GM12801 (cell line): ENCODE results near the gene PEF1.

ENCODE experiments used
- TF ChIP-seq, protein P1 (sequence below): IDR thresholded peaks from one replicate; pipeline ENCODE4 v1.5.1; 2011; ENCODE audit warnings: control low read depth; ENCODE audit not compliant: insufficient read length; ENCODE audit errors: extremely low read depth

PEF1 gene

DNA sequence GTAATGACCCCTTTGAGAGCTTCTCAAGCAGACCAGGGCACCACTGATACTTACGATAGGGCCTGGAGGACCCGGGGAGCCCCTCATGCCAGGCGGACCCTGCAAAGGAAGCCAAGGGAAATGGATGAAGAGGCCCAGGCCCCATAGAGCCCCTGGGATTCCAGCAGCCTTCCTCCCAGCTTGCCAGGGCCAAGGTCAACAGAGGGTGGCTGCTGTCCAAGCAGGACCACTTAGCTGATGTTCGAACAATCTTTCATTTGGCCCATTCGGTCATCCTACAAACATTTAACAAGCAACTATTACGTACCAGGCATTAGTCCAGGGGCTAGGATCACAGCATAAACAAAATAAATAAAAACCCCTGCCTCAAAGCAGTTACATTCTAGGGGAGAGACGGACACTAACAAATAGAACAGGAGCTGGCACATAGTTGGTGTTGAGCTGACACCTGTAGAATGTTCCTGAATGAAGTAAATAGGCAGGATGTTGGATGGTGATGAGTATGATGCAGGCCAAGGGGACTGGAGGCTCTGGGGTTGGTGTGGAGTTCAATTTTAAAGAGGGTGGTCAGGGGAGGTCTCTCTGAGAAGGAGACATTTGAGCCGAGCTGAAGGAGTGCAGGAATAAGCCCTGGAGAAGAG lies 27.0 kb upstream of the PEF1 start:
- TF ChIP-seq, protein P1, sequence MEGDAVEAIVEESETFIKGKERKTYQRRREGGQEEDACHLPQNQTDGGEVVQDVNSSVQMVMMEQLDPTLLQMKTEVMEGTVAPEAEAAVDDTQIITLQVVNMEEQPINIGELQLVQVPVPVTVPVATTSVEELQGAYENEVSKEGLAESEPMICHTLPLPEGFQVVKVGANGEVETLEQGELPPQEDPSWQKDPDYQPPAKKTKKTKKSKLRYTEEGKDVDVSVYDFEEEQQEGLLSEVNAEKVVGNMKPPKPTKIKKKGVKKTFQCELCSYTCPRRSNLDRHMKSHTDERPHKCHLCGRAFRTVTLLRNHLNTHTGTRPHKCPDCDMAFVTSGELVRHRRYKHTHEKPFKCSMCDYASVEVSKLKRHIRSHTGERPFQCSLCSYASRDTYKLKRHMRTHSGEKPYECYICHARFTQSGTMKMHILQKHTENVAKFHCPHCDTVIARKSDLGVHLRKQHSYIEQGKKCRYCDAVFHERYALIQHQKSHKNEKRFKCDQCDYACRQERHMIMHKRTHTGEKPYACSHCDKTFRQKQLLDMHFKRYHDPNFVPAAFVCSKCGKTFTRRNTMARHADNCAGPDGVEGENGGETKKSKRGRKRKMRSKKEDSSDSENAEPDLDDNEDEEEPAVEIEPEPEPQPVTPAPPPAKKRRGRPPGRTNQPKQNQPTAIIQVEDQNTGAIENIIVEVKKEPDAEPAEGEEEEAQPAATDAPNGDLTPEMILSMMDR: no peak

- TF ChIP-seq, protein P1: no peak
Measured at GRCh38 chr1:31671147-31671546, 26.5 kb upstream of the PEF1 start.

DNA sequence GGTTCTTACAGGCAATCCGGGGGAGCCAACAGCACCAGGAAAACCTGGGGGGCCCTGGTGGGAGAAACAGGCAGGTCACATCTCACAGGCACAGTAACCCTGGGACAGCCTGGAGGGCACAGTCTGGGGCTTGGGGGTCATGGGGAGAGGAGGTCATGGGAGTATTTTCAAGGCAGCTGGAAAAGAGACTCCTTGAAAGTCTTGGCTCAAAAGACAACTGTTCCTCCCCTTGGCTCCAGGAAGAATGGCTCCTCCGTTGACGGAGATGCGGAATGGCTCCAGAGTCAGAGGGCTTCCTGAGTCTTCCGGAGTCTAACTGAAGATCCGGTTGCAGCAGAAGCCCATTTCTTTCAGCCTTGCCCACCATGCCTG lies 25.9 kb upstream of the PEF1 start:
- TF ChIP-seq, protein P1: no peak

- TF ChIP-seq, protein P1: no peak
Measured at GRCh38 chr1:31669786-31670592, 25.3 kb upstream of the PEF1 start.

DNA sequence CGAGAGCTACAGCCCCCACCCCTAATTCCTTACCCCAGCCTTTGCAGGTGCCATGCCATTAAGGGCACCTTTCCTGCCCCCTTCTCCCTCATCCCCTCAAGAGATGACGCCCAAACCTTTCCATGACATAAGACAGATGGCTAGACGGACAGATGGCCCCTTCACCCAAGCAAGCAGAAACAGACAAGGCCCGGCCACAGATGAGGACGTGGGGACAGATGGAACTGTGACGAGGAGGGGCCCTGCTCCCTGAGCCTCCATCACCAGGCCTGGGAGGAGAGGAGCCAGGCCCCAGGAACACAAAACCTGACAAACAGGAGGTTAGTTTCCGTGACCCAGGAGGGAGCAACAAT lies 24.7 kb upstream of the PEF1 start:
- TF ChIP-seq, protein P1: no peak

DNA sequence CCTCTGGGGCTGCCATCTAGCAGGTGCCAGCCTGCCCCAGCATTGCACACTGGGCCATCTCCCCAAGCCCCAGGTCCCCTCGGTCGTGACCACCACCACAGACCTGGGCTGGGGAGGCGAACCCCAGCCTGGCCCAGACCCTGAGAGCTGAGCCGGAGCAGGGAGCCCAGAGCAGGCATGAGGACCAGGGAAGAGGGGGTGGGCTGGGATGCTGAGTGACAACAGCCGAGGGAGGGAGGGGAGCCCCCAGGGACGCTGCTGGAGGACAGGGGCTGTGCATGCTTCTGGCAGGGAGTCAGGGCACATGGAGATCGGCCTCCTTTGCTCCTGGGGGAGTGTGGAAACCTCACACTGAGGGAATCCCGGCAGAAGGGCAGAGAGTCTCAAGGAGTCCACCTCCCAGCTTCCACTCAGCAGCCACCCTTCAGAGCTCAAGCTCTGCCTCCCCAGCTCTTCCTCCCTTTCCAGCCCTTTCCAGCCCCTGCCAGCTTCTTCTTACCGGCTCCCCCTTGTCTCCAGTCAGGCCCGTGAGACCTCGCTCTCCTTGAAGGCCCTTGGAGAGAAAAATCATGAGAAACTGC lies 23.7 kb upstream of the PEF1 start:
- TF ChIP-seq, protein P1: no peak

DNA sequence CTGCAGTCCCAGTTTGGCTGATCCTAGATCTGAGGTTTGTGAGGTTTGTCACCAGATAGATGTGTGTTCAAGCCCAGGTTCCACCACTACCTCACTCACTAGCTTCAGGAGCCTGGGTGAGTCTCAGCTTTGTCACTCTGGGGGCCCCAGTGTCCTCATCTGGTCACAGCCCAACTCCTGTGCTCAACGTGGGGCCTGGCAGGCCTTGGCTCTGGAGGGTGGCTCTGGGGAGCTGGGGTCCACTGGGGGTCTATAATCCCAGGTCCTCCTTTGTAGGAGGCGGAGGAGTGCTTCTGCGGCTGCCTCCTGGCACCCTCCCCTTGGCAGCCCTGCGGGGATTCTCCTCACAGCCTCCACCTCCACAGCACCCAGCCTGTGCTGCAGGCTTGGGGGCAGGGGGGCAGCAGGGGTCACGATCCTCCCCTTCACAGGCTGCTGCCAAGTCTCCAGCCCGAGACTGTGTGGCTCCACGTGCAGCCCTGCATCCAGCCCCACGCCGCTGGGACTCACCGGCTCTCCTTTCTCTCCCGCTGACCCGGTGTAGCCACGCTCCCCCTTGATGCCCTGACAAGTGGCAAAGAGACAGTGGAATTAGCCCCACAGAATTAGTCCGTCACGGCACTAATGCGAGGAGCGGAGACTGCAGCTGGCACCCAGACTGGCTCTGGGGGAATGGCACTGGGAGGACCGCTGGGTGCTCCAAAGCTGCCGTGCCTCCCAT lies 22.5 kb upstream of the PEF1 start:
- TF ChIP-seq, protein P1: no peak
